Activated CD4-positive, alpha-beta T cell treated with anti-CD3 and anti-CD28 coated beads, Interleukin-2, amount 10 ng/mL, durations not matched to agents 24 days and 14 days (primary cell): ENCODE measurements around the gene FAM221B. TPM values are rescaled to one million over a fixed set of nuclear protein-coding genes. Genes with fewer than 3 reads are reported as not detected.

Experiments used
- DNase-seq: peaks from one replicate; pipeline ENCODE4 v3.0.0; 2022
- H3K27ac Mint-ChIP-seq: one replicate; pipeline ENCODE4 v1.8.0; 2022; ENCODE audit warnings: mild to moderate bottlenecking, mixed read lengths
- H3K27me3 Mint-ChIP-seq: one replicate; pipeline ENCODE4 v1.8.0; 2022; ENCODE audit warnings: mixed read lengths
- H3K36me3 Mint-ChIP-seq: one replicate; pipeline ENCODE4 v1.8.0; 2022; ENCODE audit warnings: low read depth, mild to moderate bottlenecking, mixed read lengths
- H3K4me1 Mint-ChIP-seq: one replicate; pipeline ENCODE4 v1.8.0; 2021; ENCODE audit warnings: mixed read lengths
- H3K4me3 Mint-ChIP-seq: one replicate; pipeline ENCODE4 v1.8.0; 2022; ENCODE audit warnings: mild to moderate bottlenecking, moderate library complexity, mixed read lengths
- H3K9me3 Mint-ChIP-seq: one replicate; pipeline ENCODE4 v1.8.0; 2021; ENCODE audit warnings: mixed read lengths
- intact Hi-C: fragments of 100-400 bp; cut with micrococcal nuclease; formaldehyde crosslinking; loops from one replicate; pipeline ENCODE4 v1.15.1; 2023
- total RNA-seq: library from RNA; stranded (reverse); gene quantifications from 2 replicates; pipeline ENCODE4 v1.2.3, GENCODE V29; 2022

FAM221B gene
- total RNA-seq, 1 donor from 2014 or later: not detected

GRCh38 chr9:35820076-35820475 is 8.5 kb downstream of the FAM221B start:
- H3K4me3 Mint-ChIP-seq: no peak overlapping the region
- no peak overlapping the region for H3K27ac Mint-ChIP-seq
- DNase-seq: no peak
- H3K36me3 Mint-ChIP-seq: no peaks in the 10 kb centered on the region
- peaks cover 4% of the 10 kb centered on the region for H3K4me1 Mint-ChIP-seq
- H3K27me3 Mint-ChIP-seq: peaks cover 7% of the 10 kb centered on the region
- peaks cover 3% of the 10 kb centered on the region for H3K9me3 Mint-ChIP-seq
- intact Hi-C loops: no loop called here

GRCh38 chr9:35818341-35818740 is 10.2 kb downstream of the FAM221B start:
- Mint-ChIP-seq H3K27me3 (peaks cover 7% of the 10 kb centered on the region), H3K9me3 (peaks cover 3% of the 10 kb centered on the region), H3K36me3 (no peaks in the 10 kb centered on the region), H3K27ac (no peak overlapping the region), H3K4me1 (peaks cover 11% of the 10 kb centered on the region), H3K4me3 (no peak overlapping the region)
- intact Hi-C loops: loop anchor here (10.0 kb wide), 2 partner anchors 586 to 704 kb away; partner anchors contain the start of genes ATOSB and RNF38
- no peak for DNase-seq

GRCh38 chr9:35816708-35817107 is 11.8 kb downstream of the FAM221B start:
- DNase-seq: no peak
- Mint-ChIP-seq H3K9me3 (peaks cover 3% of the 10 kb centered on the region), H3K27me3 (peaks cover 4% of the 10 kb centered on the region), H3K4me1 (peaks cover 25% of the 10 kb centered on the region), H3K36me3 (no peaks in the 10 kb centered on the region), H3K4me3 (no peak overlapping the region), H3K27ac (no peak overlapping the region)
- intact Hi-C loops: loop anchor here (10.0 kb wide), 2 partner anchors 588 to 702 kb away; partner anchors contain the start of genes ATOSB and RNF38

GRCh38 chr9:35814841-35815543 is 13.5 kb downstream of the FAM221B start, which contains the start of gene HINT2:
TSS of gene HINT2 (minus strand) at chr9:35815042. CDS start at chr9:35814979, 63 bp downstream.
- Mint-ChIP-seq H3K27ac (peak within 1 kb of the TSS; percentile 98), H3K27me3 (peaks cover 4% of the 10 kb centered on the region), H3K36me3 (no peaks in the 10 kb centered on the region), H3K4me3 (peak within 1 kb of the TSS; percentile 90), H3K9me3 (peaks cover 3% of the 10 kb centered on the region), H3K4me1 (peaks cover 35% of the 10 kb centered on the region)
- intact Hi-C loops: loop anchor here (1.0 to 10.0 kb wide), 9 partner anchors 14 to 743 kb away; partner anchors contain the start of genes ATOSB, CCDC107, CREB3 and NPR2
- peak; percentile 99 for DNase-seq

- peaks cover 2% of the 10 kb centered on the region for H3K36me3 Mint-ChIP-seq
- H3K4me1 Mint-ChIP-seq: peaks cover 35% of the 10 kb centered on the region
- peak overlapping the region; percentile 90 for H3K4me3 Mint-ChIP-seq
- peak; percentile 84 for DNase-seq
- peak overlapping the region; percentile 98 for H3K27ac Mint-ChIP-seq
- peaks cover 3% of the 10 kb centered on the region for H3K9me3 Mint-ChIP-seq
- intact Hi-C loops: loop anchor here (2.0 to 10.0 kb wide), 6 partner anchors 23 to 699 kb away; partner anchors contain the start of genes ATOSB, CCDC107, NPR2 and RMRP
- peaks cover 4% of the 10 kb centered on the region for H3K27me3 Mint-ChIP-seq
Measured at GRCh38 chr9:35814106-35814840, 14.3 kb downstream of the FAM221B start.

- Mint-ChIP-seq H3K27me3 (peaks cover 4% of the 10 kb centered on the region), H3K36me3 (peaks cover 2% of the 10 kb centered on the region), H3K4me3 (peak overlapping the region; percentile 90), H3K27ac (no peak overlapping the region), H3K4me1 (peaks cover 35% of the 10 kb centered on the region), H3K9me3 (peaks cover 3% of the 10 kb centered on the region)
- DNase-seq: no peak
- intact Hi-C loops: loop anchor here (2.0 to 10.0 kb wide), 7 partner anchors 15 to 699 kb away; partner anchors contain the start of genes ATOSB, CCDC107, NPR2 and RMRP
Measured at GRCh38 chr9:35813434-35814105, 15.0 kb downstream of the FAM221B start.

- H3K4me1 Mint-ChIP-seq: peaks cover 35% of the 10 kb centered on the region
- H3K27ac Mint-ChIP-seq: peak within 1 kb of the TSS; percentile 94
- intact Hi-C loops: loop anchor here (1.0 to 10.0 kb wide), 6 partner anchors 13 to 697 kb away; partner anchors contain the start of genes ATOSB, CCDC107, RMRP and RNF38
- peak within 1 kb of the TSS; percentile 87 for H3K4me3 Mint-ChIP-seq
- no peaks in the 10 kb centered on the region for H3K27me3 Mint-ChIP-seq
- peaks cover 3% of the 10 kb centered on the region for H3K9me3 Mint-ChIP-seq
- H3K36me3 Mint-ChIP-seq: peaks cover 8% of the 10 kb centered on the region
- peak; percentile 99 for DNase-seq
Measured at GRCh38 chr9:35812025-35812602, 16.4 kb downstream of the FAM221B start, which contains the start of gene SPAG8. TSS of gene SPAG8 (minus strand) at chr9:35812262. CDS start at chr9:35812147, 115 bp downstream.

- intact Hi-C loops: loop anchor here (1.0 to 10.0 kb wide), 6 partner anchors 13 to 697 kb away; partner anchors contain the start of genes ATOSB, CCDC107, RMRP and RNF38
- Mint-ChIP-seq H3K36me3 (peaks cover 12% of the 10 kb centered on the region), H3K9me3 (peaks cover 3% of the 10 kb centered on the region), H3K27me3 (no peaks in the 10 kb centered on the region), H3K4me3 (peak overlapping the region; percentile 87), H3K27ac (peak overlapping the region; percentile 94), H3K4me1 (peaks cover 35% of the 10 kb centered on the region)
- no peak for DNase-seq
Measured at GRCh38 chr9:35811381-35812024, 17.0 kb downstream of the FAM221B start.

- Mint-ChIP-seq H3K9me3 (no peaks in the 10 kb centered on the region), H3K4me1 (peaks cover 32% of the 10 kb centered on the region), H3K27me3 (no peaks in the 10 kb centered on the region), H3K27ac (no peak overlapping the region), H3K36me3 (peaks cover 20% of the 10 kb centered on the region), H3K4me3 (no peak overlapping the region)
- DNase-seq: no peak
- intact Hi-C loops: loop anchor here (5.0 to 10.0 kb wide), 4 partner anchors 153 to 695 kb away; partner anchors contain the start of genes ATOSB, CCDC107, RMRP and RNF38
Measured at GRCh38 chr9:35810122-35810521, 18.4 kb downstream of the FAM221B start.

GRCh38 chr9:35808433-35808832 is 20.1 kb downstream of the FAM221B start:
- H3K36me3 Mint-ChIP-seq: peaks cover 21% of the 10 kb centered on the region
- H3K9me3 Mint-ChIP-seq: no peaks in the 10 kb centered on the region
- no peak for DNase-seq
- H3K4me3 Mint-ChIP-seq: no peak overlapping the region
- peaks cover 24% of the 10 kb centered on the region for H3K4me1 Mint-ChIP-seq
- H3K27me3 Mint-ChIP-seq: no peaks in the 10 kb centered on the region
- intact Hi-C loops: no loop called here
- no peak overlapping the region for H3K27ac Mint-ChIP-seq

- peak overlapping the region; percentile 25 for H3K27ac Mint-ChIP-seq
- no peaks in the 10 kb centered on the region for H3K27me3 Mint-ChIP-seq
- no peak for DNase-seq
- H3K36me3 Mint-ChIP-seq: peaks cover 32% of the 10 kb centered on the region
- H3K4me3 Mint-ChIP-seq: no peak overlapping the region
- intact Hi-C loops: no loop called here
- peaks cover 5% of the 10 kb centered on the region for H3K4me1 Mint-ChIP-seq
- H3K9me3 Mint-ChIP-seq: no peaks in the 10 kb centered on the region
Measured at GRCh38 chr9:35806101-35806500, 22.4 kb downstream of the FAM221B start.

GRCh38 chr9:35801328-35802128 is 27.0 kb downstream of the FAM221B start:
- DNase-seq: no peak
- H3K27me3 Mint-ChIP-seq: no peaks in the 10 kb centered on the region
- intact Hi-C loops: no loop called here
- no peak overlapping the region for H3K4me3 Mint-ChIP-seq
- no peaks in the 10 kb centered on the region for H3K9me3 Mint-ChIP-seq
- peaks cover 37% of the 10 kb centered on the region for H3K36me3 Mint-ChIP-seq
- no peak overlapping the region for H3K27ac Mint-ChIP-seq
- H3K4me1 Mint-ChIP-seq: peaks cover 16% of the 10 kb centered on the region
